Peyer's patch (tissue), 4 donors: Measurements from ENCODE around the gene NANOS3.

Experiments
- CTCF ChIP-seq, 6 experiments: fragments of 450-650 bp in 4 of 6; fragments of 200-600 bp in 2 of 6; sonication (generic) in 1 of 6; IDR thresholded peaks; one replicate each; pipeline ENCODE4 v1.5.1; 2017 to 2019; ENCODE audit warnings: antibody characterized with exemption in 6 of 6, mild to moderate bottlenecking in 3 of 6, moderate library complexity in 1 of 6
- POLR2A ChIP-seq, 2 donors: fragments of 450-650 bp; IDR thresholded peaks; one replicate each; pipeline ENCODE4 v1.5.1; 2017; ENCODE audit warnings: antibody characterized with exemption in 2 of 2, mild to moderate bottlenecking in 2 of 2, moderate library complexity in 2 of 2

DNA sequence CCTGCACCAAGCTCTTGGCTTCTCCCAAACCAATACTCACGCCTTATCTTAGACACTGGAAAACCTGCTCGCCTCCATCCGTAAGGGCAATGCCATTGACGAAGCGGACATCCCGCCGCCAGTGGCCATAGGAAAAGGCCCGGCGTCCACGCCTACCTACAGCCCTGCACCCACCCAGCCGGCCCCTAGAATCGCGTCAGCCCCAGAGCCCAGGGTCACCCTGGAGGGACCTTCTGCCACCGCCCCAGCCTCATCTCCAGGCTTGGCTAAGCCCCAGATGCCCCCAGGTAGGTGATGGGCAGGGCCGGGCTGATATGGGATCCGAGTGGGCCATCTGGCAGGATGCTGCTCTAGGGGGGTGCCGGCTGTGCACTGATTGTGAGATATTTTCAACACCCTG, 36.4 kb downstream of the NANOS3 start:
- TF ChIP-seq CTCF (IDR thresholded peaks at IDR 0.05) (no peak), POLR2A (IDR thresholded peaks at IDR 0.05) (no peak)
